ENCODE measurements around the gene SLC25A2.

SLC25A2 gene

GRCh38 chr5:141313711-141314110, 9.9 kb upstream of the SLC25A2 start:
- DNase-seq, result no peak

GRCh38 chr5:141306630-141307029, 2.8 kb upstream of the SLC25A2 start:
- DNase-seq, result no peak

- no peak for DNase-seq
Observed at GRCh38 chr5:141298376-141298775, 5.5 kb downstream of the SLC25A2 start.

GRCh38 chr5:141272906-141273305, 30.9 kb downstream of the SLC25A2 start:
- DNase-seq, result no peak

GRCh38 chr5:141269195-141269594, 34.7 kb downstream of the SLC25A2 start:
- DNase-seq, result no peak

- no peak for DNase-seq
Observed at GRCh38 chr5:141261238-141261546, 42.7 kb downstream of the SLC25A2 start.

GRCh38 chr5:141260458-141261237, 43.2 kb downstream of the SLC25A2 start:
- DNase-seq, result no peak

- DNase-seq, result no peak
Observed at GRCh38 chr5:141258948-141259347, 44.9 kb downstream of the SLC25A2 start.

- no peak for DNase-seq
Observed at GRCh38 chr5:141258464-141258863, 45.4 kb downstream of the SLC25A2 start.

All from right hindlimb (tissue), 1 donor.